UCSD-AML1 (cell line): ENCODE results near the gene ADAM23.

ENCODE experiments used
- DNase-seq: peaks from one replicate; lab custom pipeline; 2025; ENCODE audit not compliant: unreplicated experiment; lab: John Stamatoyannopoulos, UW

The ADAM23 gene

GRCh38 chr2:206561962-206562361 is 118.6 kb downstream of the ADAM23 start:
- no peak for DNase-seq

- DNase-seq: no peak
Observed at GRCh38 chr2:206562375-206562774, 119.0 kb downstream of the ADAM23 start.

DNA sequence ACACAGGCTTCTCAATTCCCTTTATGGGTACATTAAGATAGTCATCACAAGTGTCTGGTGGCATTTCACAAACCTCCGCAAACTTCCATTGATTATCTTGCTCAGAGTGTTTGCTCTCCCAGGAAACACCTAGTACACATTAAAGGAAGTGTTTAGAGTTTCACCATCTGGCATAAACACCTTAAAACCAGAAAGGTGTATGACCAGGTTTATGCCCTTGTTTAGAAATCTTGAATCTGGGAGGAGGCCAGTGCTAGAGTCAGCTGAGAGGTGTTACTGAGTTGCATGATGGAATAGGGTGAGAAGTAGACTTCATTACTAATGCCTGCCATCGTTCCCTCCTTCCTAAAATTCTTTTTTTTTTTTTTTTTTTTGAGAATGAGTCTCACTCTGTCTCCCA is 120.0 kb downstream of the ADAM23 start:
- no peak for DNase-seq

DNA sequence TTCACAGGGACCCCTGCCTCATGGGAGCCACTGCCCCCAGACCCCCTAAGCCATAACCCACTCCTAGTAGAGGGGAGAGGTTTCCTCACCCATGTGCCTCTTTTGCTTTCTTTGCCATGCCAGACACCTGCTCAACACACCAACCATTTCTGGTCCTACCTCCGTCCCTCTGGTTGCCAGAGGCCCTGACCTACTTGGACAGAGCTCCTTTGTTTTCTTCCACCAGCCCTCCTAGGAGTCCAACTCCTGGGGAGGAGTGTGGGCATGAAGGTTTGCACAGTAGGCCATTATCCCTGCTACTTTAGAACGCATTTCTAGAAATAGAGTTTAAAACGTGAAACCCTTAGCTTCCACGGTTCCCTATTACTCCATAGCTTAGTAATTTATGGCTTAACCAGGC is 122.3 kb downstream of the ADAM23 start:
- no peak for DNase-seq

GRCh38 chr2:206569470-206569869 is 126.1 kb downstream of the ADAM23 start:
- no peak for DNase-seq

DNA sequence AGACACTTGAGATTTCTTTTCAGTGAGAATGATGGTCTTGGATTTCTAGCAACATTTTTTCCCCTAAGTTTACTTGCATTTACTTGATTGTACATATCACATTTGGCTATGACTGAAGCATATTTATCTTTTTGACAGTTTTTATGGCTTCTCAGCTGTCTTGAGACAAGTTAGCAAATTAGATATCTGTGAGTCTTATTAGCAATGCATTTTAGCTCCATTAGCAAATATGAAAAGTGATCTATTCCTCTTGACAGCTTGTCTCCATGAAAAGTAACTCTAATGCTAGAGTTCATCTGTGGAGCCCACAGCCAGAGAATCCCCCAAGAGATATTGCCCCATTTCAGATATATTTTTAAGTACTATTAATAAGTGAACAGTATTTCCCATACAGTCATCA is 126.9 kb downstream of the ADAM23 start:
- DNase-seq: no peak

DNA sequence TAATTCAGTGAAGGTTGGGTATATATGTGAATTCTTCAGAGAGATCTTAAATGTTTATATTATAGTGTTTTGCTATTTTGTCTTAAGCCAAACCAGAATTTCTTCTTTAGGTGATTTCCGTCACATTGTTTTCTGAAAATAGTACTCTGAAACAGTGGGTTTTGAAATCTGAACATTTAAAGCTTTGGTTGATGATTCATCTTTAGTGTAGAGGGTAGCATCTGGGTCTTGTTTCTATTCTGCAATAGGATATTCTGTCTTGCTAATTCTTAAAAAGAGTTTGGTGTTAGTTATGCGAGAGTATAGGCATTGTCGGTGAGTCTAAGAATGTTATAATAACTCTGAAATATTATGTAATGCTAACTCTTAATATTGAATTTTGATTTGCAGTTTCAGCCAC is 129.4 kb downstream of the ADAM23 start:
- DNase-seq: no peak

DNA sequence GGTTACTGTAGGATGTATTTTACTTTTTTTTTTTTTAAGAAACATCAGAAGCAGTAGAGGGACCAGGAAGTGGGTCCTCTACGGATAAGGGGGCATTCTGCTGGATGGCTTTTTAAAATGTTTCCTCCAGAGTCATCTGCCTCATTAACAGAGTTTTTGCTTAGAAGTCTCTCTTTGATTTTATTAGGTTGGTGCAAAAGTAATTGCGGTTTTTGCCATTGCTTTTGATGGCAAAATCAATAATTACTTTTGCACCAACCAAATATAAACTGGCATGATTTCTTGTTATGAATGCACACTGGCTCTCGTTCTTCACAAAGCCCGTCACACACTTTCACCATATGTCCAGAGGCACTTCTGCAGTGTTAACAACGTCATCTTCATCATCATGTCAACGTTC is 130.5 kb downstream of the ADAM23 start:
- no peak for DNase-seq

DNA sequence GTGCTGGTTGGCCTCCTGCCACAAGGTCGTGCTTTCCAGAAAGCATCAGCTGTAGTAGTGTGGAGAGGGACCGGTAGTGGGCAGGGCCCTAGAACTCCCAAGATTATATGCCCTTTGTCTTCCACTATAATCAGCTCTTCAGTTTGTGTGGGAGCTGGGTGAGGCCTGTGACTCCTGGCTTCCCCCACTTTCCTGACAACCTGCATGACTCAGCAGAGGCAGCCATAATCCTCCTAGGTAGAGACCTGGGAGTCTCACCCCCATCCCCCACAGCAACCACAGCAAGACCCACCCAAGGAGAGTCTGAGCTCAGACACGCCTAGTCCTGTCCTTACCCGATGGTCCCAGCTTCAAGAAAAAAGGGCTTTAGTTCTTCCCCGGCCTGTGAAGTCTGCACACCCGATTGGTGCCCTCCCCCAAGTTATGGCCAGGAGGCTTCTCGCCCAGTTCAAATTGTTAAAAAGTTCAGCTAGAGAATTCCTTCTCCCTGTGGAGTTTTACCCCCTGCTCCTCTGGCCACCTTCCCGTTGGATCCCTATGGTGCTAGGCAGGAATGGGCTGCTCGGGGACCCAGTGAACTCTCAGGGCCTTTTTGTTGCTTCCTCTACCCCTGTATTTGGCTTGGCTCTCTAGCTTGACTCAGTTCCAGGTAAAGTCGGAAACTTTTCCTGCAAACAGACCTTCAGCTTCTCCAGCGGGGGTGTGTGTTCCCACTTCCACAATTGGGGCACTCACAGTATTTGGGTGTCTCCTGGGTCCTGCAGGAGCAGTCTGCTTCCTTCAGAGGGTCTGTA is 141.2 kb downstream of the ADAM23 start:
- no peak for DNase-seq

- no peak for DNase-seq
Observed at GRCh38 chr2:206585335-206585734, 142.0 kb downstream of the ADAM23 start.

- no peak for DNase-seq
Observed at GRCh38 chr2:206586609-206587008, 143.3 kb downstream of the ADAM23 start.

DNA sequence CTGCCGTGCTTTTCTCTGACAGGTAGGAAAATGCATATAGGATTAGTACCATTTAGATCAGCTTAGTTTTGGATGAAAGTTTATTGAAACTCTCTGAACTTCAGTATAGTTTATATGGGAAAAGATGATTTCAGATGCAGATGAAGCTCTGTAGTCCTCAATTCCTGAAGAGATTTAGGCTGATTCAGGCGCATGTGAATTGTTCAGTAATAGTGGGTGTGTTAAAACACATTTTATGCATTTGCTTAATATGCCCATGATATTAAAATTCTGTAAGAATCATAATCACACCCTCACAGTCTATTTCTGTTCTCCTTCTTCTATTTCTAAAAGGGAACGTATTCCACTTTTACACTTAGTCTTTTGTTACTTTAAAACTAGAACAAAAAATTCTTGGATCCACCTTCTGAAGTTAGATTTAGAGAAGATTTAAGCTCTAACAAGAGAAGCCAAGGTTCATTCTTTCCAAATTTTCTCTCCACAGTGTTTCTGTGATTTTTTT is 154.4 kb downstream of the ADAM23 start:
- DNase-seq: no peak

DNA sequence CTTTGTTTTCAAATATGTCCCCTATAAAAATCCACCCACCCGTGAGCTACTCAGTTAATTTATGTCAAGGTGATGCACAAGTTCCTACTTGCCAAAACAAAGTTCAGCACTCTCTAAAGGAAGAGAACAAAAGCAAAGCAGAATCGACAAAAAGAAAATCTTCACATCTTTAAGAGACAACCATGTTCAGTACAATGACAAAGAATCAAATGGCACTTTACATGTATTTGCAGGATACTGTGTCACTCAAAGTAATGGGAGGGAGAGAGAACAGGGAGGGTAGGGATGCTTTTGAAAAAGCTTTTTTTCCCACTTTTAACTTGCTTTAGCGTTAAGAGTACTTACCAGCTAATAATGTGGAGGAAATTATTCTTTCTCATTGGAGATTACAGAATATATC is 159.9 kb downstream of the ADAM23 start:
- DNase-seq: no peak

DNA sequence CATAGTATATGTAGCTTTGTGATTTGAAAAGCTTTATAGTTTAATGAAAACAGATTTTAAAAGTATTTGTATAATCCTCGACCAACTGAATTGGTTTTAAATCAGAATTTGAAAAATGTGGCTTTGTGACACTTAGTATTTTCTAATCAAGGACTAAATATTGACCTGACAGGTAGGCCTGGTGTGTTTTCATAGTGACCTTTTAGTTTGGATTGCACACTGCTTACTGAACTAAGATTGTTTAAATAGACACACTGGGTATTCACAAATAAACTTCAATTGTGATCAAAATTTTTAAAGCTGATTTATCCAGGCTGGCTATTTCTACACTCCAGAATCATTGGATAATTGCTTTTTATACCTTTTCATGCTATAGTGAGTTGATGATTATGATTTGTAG is 167.1 kb downstream of the ADAM23 start:
- no peak for DNase-seq

GRCh38 chr2:206611191-206611590 is 167.9 kb downstream of the ADAM23 start:
- no peak for DNase-seq

DNA sequence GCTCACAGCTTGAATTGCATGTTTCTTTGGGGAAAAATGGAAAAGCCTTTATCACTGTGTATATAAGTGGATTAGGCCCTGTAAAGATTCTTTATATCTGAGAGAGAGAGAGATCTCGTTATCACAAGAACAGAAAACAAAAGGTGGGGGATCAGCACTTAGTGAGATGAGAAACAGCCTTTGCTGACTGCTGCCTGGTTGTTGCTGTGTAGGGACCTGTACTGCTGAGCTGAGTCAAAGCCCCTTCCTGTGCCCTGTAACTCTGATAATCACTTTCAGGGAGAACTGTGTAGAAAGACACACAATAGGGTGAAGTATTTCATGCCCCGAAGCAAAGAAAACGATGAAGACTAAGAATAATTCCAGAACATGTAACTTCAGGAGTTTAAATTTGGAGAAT is 168.4 kb downstream of the ADAM23 start:
- no peak for DNase-seq

GRCh38 chr2:206614811-206615210 is 171.5 kb downstream of the ADAM23 start:
- DNase-seq: peak; percentile 11

- no peak for DNase-seq
Observed at GRCh38 chr2:206615417-206616089, 172.2 kb downstream of the ADAM23 start.

DNA sequence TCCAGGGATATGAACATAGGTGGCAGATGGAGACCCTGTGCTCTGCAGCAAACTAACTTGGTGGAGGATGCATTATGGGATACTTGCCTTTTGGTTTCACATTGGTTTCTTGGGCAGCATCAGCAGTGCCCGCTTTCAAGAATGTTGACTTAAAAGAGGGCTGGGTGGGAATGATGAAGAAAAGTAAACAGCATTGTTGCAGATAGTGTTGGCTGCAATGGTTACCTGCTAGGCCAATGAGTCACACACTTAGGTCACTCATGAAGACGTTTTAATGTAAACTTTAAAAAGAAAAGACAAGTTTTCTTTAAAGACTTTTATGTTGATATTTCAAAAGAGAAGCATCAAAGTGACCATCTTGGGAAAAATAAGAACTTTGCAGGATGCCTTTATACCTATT is 172.8 kb downstream of the ADAM23 start:
- DNase-seq: no peak

DNA sequence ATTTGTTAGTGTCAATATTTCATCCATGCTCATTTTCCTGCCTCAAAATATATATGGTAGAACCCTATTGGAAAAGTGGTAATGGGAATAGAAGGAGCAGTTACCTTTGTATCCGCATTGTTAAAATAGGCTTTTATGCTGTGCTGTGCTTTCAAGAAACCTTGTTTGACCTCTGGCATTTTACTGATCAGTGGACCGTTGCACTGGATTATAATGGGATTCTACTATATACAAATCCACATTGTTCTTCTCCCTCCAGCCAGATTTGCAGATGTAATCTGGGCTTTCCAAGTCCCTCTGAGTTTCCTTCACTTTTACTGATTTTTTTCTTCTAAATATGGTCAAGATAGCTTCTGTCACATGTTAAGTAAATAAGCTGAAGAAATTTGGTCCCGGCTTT is 175.7 kb downstream of the ADAM23 start:
- DNase-seq: no peak

GRCh38 chr2:206626108-206626507 is 182.8 kb downstream of the ADAM23 start:
- DNase-seq: no peak

GRCh38 chr2:206627632-206628031 is 184.3 kb downstream of the ADAM23 start:
- no peak for DNase-seq

GRCh38 chr2:206631340-206631739 is 188.0 kb downstream of the ADAM23 start:
- no peak for DNase-seq
